KOPT-K1 (cell line): Measurements from ENCODE around the gene RFESD.
"Not testable (repeated sequence)": the region's sequence is repeated elsewhere in the genome, so short reads cannot be mapped to it uniquely, and the experiment has no call there.

ENCODE experiments used
- H3K27ac ChIP-seq: fragments of 200-600 bp; sonication (generic); 2 replicates; pipeline ENCODE4 v1.5.1; 2016; ENCODE audit warnings: antibody characterized with exemption, mild to moderate bottlenecking, low read depth, low read length; ENCODE audit not compliant: poor library complexity, severe bottlenecking
- H3K36me3 ChIP-seq: fragments of 200-600 bp; sonication (generic); 2 replicates; pipeline ENCODE4 v1.5.1; 2017; ENCODE audit warnings: antibody characterized with exemption, mild to moderate bottlenecking, low read length, moderate library complexity; ENCODE audit not compliant: insufficient read depth
- H3K9me3 ChIP-seq: fragments of 200-600 bp; sonication (generic); 2 replicates; pipeline ENCODE4 v1.5.1; 2017; ENCODE audit warnings: antibody characterized with exemption, low read length, mild to moderate bottlenecking; ENCODE audit not compliant: insufficient read depth, poor library complexity, severe bottlenecking

Gene RFESD

DNA sequence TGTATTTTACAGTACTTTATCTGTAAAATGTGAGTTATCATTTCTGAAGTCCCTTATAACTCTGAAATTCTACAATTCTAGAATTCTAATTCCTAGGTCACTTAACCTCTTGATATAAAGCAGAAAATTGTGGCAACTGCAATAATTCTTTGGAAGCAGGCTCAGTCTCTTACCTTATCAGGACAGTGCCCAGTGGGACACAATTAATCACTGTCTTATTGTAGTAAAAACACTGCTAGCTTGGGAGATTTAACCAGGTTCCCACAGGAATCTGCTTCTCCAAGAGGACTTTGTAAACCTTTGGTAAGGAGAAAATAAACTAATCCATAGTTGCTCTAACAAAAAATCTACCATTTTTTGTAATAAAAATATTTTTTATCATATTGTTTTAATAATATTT, 54.5 kb downstream of the RFESD start:
- H3K36me3 ChIP-seq = no peaks in the 10 kb centered on the region

DNA sequence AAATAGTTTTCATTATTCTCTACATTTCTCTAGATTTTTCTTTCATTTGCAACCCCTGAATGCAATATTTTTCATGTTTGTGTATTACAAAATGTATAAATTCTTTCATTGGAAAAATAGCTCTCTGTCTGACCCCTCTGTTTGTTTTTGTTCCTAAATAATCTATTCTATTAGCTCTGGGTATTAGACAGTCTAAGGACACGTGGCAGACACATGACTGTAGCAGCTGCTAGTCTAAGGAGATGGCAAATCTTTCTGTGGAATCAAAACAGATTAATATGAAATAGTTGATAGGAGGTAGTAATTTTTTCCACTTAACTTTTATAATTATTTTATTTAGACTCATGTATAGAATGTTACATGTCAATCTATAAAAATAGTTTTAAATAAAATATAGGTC, 57.6 kb downstream of the RFESD start:
- Histone ChIP-seq H3K9me3 (no peaks in the 10 kb centered on the region), H3K36me3 (no peaks in the 10 kb centered on the region), H3K27ac (no peak overlapping the region)

More for the DNA sequence above, 54.5 kb downstream of the RFESD start:
- no peaks in the 10 kb centered on the region for H3K9me3 ChIP-seq
- no peak overlapping the region for H3K27ac ChIP-seq

DNA sequence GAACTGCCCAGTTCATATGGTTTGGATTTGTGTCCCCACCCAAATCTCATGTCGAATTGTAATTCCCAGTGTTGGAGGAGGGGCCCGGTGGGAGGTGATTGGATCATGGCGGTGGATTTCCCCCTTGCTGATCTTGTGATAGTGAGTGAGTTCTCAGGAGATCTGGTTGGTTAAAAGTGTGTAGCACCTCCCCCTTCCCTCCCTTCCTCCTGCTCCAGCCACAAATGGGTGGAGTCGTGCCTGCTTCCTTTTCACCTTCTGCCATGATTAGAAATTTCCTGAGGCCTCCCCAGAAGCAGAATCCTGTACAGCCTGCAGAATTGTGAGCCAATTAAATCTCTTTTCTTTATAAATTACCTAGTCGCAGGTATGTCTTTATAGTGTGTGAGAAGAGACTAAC, 59.6 kb downstream of the RFESD start:
- H3K27ac ChIP-seq, H3K36me3 ChIP-seq, H3K9me3 ChIP-seq: not testable (repeated sequence)

DNA sequence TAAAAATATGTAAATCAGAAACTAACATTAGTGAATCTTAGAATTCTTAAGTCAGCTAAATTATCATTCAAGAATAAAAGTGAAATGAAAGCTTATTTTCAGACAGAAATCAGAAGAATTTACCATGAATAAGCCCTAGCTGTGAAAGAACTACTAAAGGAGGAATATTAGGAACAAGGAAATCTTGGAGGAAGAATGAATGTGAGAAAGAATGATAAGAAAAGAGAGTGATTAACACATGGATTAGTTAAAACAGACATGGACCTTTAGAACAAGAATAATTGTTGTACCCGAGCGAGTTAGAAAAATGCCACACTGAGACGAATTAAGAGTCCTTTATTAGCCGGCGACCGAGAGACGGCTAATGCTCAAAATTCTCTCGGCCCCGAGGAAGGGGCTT, 60.5 kb downstream of the RFESD start:
- Histone ChIP-seq H3K9me3 (no peaks in the 10 kb centered on the region), H3K36me3 (no peaks in the 10 kb centered on the region), H3K27ac (no peak overlapping the region)
